Measurements from ENCODE around the gene SLAIN1.
"Not testable (repeated sequence)": the region's sequence is repeated elsewhere in the genome, so short reads cannot be mapped to it uniquely, and the experiment has no call there.

- not testable (repeated sequence) for TF ChIP-seq CTCF, POLR2A (IDR thresholded peaks at IDR 0.05)
Observed at GRCh38 chr13:77662831-77663230, 34.7 kb upstream of the SLAIN1 start.

Data from body of pancreas (tissue), 4 donors.